ENCODE results near the gene SPAG5.
"Not testable (repeated sequence)": the region's sequence is repeated elsewhere in the genome, so short reads cannot be mapped to it uniquely, and the experiment has no call there.

The SPAG5 gene

DNA sequence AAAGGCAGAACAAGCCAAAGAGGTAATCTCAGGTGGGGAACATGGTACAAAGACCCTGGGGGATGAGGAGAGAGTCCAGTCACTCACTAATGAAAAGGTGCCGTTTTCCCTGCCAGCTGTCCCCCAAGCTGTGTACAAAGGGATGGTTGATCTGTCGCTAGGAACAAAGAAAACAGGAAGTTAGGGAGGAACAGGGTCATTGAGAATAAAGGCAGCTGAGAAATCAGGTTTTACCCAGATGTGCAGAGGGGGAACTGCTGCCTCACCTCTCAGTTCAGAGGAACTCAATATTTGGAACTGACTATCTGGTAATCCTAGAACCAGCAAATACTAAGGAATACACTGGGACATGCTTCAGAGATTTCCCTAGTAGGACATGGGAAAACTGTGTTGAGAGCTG lies 13.7 kb upstream of the SPAG5 start:
- no peak overlapping the region for H3K4me3 ChIP-seq (ENCODE audit: low read depth, low read length)
- TF ChIP-seq, protein P1, sequence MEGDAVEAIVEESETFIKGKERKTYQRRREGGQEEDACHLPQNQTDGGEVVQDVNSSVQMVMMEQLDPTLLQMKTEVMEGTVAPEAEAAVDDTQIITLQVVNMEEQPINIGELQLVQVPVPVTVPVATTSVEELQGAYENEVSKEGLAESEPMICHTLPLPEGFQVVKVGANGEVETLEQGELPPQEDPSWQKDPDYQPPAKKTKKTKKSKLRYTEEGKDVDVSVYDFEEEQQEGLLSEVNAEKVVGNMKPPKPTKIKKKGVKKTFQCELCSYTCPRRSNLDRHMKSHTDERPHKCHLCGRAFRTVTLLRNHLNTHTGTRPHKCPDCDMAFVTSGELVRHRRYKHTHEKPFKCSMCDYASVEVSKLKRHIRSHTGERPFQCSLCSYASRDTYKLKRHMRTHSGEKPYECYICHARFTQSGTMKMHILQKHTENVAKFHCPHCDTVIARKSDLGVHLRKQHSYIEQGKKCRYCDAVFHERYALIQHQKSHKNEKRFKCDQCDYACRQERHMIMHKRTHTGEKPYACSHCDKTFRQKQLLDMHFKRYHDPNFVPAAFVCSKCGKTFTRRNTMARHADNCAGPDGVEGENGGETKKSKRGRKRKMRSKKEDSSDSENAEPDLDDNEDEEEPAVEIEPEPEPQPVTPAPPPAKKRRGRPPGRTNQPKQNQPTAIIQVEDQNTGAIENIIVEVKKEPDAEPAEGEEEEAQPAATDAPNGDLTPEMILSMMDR (IDR thresholded peaks at IDR 0.05; ENCODE audit: insufficient read depth, low read depth, low read length, missing control alignments), result no peak
- DNase-seq (ENCODE audit: low read depth), result no peak

DNA sequence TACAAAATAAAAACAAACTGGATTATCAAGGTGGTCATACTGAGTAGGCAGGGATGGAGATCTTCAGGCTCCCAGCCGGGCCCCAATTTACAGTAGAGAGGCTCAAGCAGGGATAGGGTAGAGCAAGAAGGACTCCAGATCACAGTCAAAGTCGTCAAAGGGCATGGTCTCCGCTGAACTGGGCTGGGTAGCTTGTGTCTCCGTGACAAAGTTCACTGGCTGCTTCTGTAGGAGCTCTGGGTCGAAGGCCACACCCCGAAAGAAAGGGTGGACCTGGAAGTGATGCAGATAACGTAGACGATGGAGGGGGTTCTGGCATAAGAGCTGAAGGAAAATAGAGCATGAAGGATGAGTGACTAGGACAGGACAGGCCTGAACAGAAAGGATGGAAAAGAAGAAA lies 11.6 kb upstream of the SPAG5 start:
- H3K4me3 ChIP-seq (ENCODE audit: low read depth, low read length), result no peak overlapping the region
- TF ChIP-seq, protein P1 (IDR thresholded peaks at IDR 0.05; ENCODE audit: insufficient read depth, low read depth, low read length, missing control alignments), result no peak
- DNase-seq (ENCODE audit: low read depth), result no peak

DNA sequence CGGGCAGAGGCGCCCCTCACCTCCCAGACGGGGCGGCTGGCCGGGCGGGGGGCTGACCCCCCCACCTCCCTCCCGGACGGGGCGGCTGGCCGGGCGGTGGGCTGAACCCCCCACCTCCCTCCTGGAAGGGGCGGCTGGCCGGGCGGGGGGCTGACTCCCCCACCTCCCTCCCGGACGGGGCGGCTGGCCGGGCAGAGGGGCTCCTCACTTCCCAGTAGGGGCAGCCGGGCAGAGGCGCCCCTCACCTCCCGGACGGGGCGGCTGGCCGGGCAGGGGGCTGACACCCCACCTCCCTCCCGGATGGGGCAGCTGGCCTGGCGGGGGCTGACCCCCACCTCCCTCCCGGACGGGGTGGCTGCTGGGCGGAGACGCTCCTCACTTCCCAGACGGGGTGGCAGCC lies 5.2 kb upstream of the SPAG5 start:
- not testable (repeated sequence) for H3K4me3 ChIP-seq (ENCODE audit: low read depth, low read length); DNase-seq (ENCODE audit: low read depth)

DNA sequence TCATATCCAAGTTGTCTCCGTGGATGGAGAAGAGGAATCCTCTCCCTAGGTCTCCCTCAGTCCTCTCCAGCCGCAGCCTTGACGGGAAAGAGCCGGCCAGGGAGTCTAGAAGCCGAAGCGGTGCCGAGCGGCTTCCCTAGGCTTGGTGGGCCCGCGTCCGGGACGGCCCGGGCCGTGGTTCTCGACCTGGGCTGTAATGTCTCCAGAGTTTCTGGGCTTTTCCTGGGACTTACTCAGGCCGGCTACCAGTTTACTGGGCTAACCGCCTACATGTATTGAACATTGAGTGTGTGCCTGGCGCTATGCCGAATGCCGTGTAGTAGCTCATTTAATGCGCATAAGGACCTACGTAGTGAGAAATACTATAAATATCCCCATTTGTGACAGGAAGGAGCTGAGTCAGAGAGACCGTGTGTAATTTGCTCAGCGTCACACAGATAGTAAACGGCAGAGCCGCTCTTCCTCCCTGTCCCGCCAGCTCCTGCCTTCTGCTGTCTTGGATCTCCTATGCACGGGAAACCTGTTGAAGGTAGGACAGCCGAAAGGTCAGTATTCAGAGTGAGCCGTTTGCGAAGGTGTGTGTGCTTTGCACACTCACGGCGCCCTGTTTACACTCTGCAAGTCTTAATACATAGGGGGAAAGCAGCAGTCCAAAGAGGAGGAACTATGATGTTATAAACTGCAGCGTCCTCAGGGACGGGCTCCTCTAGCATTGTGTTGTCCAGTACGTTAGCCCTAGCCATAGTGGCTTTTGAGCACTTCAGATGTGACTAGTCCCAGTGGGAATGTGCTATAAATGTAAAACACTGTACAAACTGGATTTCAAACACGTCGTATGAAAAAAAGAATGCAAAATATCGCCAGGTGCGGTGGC lies 723 bp upstream of the SPAG5 start:
- DNase-seq (ENCODE audit: low read depth), result peak; percentile 84
- TF ChIP-seq, protein P1 (IDR thresholded peaks at IDR 0.05; ENCODE audit: insufficient read depth, low read depth, low read length, missing control alignments), result no peak
- H3K4me3 ChIP-seq (ENCODE audit: low read depth, low read length), result peak overlapping the region; percentile 70

DNA sequence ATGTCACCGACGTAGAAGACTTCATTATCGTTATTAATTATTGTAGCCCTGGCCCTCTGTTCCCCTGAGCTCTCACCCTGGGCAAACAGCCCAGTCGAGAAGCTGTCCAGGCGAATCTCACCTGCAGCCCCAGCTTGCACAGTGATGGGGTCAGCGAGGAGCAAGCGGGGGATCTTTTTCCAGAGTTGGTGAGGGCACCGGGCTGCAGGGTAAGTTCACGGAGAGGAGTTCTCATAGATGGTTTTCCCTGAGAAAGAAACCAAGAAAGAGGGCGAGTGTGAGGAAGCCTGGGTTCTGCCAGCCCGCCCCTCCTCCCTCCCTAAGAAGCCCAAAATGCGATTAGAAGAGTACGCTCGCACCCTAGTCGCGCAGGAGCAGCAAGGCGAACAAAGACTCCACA lies 436 bp downstream of the SPAG5 start:
- no peak for DNase-seq (ENCODE audit: low read depth)
- TF ChIP-seq, protein P1 (IDR thresholded peaks at IDR 0.05; ENCODE audit: insufficient read depth, low read depth, low read length, missing control alignments), result no peak
- H3K4me3 ChIP-seq (ENCODE audit: low read depth, low read length), result peak overlapping the region; percentile 70

DNA sequence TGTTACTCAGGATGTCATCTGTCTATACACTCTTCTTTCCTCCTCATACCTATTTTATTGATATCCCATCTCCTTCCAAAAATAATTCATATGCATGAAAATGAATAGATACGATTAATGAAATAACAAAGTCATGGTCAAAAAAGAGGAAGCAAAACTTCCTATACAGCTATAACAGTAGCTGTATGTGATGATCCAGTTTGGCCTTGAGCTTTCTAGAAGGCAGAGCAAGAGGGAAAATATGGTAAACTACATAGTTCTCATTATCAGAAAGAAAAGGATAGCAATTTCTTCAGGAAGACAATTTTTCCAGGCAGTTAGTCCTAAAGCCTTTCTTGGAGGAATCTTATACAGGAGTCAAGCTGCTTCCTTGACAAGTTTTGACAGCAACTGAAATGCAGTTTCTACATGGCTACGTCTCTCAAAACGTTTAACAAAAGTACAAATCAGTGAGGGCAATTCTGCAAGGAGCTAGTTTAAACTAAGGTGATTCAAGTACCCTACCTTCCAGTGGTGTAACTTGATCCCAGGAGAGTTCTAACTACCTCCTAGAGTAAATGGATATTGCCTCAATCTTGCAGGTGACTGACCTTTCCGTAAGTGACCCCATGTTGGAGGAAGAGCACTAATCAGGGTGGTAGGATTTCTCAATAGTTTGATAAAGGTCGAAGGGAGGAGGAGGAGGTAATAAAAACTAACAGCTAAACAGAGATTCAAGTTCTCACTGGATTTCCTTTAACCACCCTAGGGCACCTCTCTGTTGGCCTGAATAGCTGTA lies 1.0 kb downstream of the SPAG5 start:
- DNase-seq (ENCODE audit: low read depth), result no peak
- TF ChIP-seq, protein P1 (IDR thresholded peaks at IDR 0.05; ENCODE audit: insufficient read depth, low read depth, low read length, missing control alignments), result no peak
- H3K4me3 ChIP-seq (ENCODE audit: low read depth, low read length), result peak overlapping the region; percentile 70

DNA sequence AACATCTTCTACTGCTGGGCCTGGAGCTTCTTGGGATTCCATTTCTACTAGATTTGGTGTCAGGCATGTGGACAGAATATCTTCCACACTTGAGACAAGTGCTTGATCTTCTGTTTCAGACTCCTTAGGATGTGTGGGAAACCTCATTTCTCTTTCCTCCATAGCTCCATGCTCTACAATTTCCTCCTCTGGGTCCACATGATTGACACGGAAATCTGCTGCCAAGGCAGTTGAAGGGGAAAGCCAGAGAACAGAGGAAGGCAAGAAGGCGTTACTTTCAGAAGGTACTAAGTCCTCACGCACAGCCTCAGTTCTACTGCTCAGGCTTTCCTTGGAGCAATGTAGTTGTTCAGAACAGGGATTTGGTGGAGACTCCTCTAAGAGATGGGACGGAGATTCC lies 6.6 kb downstream of the SPAG5 start:
- no peak overlapping the region for H3K4me3 ChIP-seq (ENCODE audit: low read depth, low read length)
- DNase-seq (ENCODE audit: low read depth), result no peak
- TF ChIP-seq, protein P1 (IDR thresholded peaks at IDR 0.05; ENCODE audit: insufficient read depth, low read depth, low read length, missing control alignments), result no peak
